GM21717 (cell line): ENCODE data around the gene COMT.

Experiments
- ATAC-seq: cut with Tn5 transposase; IDR thresholded peaks from one replicate; pipeline ENCODE4 v1.9.1; 2021; ENCODE audit warnings: mild to moderate bottlenecking, moderate library complexity; ENCODE audit not compliant: unreplicated experiment

The COMT gene

GRCh38 chr22:19955241-19956128, 13.9 kb downstream of the COMT start:
- no peak for ATAC-seq

GRCh38 chr22:19957445-19957844, 15.9 kb downstream of the COMT start:
- no peak for ATAC-seq

DNA sequence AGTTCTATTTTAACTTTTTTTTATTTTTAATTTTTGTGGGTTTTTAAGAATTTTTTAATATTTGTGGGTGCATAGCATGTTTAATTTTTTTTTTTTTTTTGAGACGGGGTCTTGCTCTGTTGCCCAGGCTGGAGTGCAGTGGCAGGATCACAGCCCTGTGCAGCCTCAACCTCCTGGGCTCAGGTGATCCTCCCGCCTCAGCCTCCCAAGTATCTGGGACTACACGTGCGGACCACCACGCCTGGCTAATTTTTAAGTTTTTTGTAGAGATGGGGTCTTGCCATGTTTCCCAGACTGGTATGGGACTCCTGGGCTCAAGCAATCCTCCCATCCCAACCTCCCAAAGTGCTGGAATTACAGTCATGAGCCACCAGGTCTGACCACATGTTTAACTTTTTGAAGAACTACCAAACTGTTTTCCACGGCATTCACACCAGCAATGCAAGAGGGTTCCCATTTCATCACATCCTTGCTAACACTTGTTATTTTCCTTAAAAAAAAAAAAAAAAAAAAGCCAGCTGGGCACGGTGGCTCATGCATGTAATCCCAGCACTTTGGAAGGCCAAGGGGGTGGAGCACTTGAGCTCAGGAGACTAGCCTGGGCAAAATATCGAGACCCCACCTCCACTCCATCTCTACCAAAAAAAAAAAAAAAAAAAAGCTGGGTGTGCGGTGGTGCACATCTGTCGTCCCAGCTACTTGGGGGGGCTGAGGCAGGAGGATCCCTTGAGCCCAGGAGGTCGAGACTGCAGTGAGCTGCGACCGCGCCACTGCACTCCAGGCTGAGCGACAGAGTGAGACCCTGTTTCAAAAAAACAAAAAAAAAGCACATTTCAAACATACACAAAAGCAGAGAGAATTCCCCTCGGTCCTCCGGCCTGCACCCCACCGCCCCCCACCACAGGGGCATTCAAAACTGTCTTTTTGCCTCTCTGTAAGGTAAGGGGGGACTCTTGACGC, 16.8 kb downstream of the COMT start:
- no peak for ATAC-seq

GRCh38 chr22:19959043-19959586, 17.5 kb downstream of the COMT start:
- ATAC-seq = no peak

GRCh38 chr22:19959587-19960490, 18.3 kb downstream of the COMT start:
- ATAC-seq = no peak

GRCh38 chr22:19960491-19961200, 19.1 kb downstream of the COMT start:
- no peak for ATAC-seq

GRCh38 chr22:19961201-19961580, 19.6 kb downstream of the COMT start:
- no peak for ATAC-seq

DNA sequence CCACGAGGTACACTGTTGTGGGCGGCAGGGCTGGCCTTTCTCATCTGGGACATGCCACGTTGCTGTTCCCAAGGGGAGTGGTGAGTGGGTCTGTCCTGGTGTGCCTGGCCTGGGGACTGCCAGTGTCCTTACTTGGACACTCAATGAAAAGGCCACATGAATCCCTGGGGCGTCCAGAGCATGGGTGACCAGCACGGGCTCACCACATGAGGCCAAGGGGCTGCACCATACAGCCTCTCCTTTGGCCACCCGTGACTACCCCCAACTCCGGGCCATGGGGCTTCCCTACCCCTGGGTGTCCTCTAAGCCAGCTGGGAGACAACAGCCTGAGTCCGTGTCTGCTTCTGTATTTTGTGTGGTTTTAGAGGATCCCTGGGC, 20.3 kb downstream of the COMT start:
- no peak for ATAC-seq

DNA sequence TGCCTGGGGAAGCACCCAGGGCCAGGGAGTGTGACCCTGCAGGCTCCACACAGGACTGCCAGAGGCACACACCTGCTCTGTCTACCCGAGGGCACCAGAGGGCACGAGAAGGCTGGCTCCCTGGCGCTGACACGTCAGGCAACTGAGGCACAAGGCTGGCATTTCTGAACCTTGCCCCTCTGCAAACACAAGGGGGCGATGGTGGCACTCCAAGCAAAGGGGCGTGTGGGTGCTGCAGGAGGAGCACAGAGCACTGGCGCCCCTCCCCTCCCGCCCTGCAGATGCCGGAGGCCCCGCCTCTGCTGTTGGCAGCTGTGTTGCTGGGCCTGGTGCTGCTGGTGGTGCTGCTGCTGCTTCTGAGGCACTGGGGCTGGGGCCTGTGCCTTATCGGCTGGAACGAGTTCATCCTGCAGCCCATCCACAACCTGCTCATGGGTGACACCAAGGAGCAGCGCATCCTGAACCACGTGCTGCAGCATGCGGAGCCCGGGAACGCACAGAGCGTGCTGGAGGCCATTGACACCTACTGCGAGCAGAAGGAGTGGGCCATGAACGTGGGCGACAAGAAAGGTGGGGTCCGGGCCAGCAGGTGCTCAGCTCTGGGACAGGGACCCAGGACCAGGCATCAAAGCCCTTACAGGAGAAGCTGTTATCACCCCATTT, 20.8 kb downstream of the COMT start:
- ATAC-seq = no peak

DNA sequence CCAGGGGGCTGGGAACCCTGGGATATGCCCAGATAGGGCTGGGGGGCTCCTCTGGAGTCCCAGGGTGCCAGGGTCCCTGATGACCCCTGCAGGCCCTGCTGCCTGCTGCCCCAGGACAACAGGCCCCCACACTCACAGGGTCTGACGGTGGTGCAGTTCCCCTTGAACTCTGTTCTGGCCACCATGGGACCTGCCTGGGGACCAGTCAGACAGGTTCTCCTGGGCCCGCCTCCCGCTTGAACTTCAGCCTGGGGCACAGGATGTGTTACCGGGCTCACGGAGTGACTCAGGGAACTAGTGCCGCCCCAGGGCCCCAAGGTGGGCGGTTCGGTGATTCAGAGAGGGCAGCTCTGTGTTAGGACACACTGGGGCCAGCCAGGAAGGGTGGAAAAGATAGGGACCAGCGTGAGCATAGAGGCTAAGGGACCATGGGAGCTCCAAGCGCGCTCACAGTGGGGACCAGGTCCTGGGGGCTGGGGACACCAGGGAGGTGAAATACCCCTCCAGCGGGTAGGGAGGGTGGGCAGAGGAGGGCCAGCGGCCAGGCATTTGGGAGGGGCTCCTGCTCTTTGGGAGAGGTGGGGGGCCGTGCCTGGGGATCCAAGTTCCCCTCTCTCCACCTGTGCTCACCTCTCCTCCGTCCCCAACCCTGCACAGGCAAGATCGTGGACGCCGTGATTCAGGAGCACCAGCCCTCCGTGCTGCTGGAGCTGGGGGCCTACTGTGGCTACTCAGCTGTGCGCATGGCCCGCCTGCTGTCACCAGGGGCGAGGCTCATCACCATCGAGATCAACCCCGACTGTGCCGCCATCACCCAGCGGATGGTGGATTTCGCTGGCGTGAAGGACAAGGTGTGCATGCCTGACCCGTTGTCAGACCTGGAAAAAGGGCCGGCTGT, 21.6 kb downstream of the COMT start:
- no peak for ATAC-seq

- ATAC-seq = no peak
These were observed 22.5 kb downstream of the COMT start for GRCh38 chr22:19963863-19964642.

DNA sequence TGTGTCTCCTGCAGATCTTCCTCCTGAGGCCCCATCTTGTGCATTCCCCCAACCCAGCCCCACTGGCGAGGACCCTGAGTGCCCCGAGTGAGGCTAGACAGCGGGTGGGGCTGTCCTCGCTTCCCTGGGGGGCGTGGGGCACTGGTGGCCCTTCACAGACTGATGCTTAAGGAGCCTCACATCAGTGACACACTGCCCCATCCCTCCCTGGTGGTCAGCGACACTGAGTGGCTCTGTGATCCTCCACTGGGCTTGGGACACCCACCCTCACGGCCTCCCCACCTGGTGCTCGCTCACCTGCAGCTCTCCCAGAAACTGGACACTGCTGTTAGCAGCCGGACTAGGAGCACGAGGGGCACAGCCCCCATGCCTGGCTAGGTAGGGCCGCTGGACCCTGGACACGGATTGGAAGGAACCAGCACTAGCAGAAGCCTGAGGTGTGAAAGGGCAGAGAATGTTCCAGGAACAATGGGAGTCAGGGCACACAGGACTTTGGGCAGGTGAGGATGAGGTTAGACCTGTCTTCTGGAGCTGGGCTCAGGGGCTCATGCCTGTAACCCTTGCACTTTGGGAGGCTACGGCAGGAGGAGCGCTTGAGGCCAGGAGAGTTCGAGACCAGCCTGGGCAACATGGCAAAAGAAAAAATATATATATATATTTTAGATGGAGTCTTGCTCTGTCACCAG, 23.3 kb downstream of the COMT start:
- no peak for ATAC-seq

DNA sequence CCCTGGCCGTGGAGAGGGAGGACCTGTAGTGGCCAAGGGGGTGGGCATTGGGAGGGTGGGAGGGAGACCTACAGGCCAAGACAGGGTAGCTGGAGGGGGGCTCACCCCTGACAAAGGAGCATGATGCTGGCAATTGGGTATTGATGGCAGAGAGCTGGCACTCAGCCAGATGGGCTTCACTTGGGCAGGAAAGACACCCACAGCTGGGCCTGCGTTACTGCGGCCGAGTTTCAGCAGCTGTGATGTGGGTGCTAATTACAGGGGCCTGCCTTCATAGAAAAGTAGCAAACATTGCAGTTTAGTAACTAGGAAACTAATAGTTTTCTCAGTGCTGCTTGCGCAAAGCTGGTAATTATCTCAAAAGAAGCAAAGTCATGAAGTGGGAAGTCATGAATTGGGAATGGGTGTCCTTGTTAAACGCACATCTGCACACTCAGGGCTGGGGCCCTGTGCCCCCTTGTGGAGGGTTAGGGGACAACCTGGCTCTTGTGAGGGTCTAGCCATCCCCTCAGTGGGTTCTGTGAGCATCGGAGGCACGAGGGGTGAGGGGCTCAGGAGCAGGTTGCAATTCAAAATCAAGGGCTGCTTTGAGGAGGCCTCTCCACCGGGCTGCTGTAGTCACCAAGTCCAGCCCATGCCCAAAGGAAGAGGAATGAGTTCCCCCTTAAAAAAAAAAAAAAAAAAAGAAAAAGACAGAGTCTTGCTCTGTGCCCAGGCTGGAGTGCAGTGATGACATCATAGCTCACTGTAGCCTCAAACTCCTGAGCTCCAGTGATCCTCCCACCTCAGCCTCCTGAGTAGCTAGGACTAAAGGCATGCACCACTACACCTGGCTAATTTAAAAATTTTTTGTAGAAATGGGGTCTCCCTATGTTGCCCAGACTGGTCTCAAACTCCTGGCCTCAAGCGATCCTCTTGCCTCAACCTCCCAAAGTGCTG, 24.5 kb downstream of the COMT start:
- no peak for ATAC-seq

- ATAC-seq = no peak
These were observed 25.6 kb downstream of the COMT start for GRCh38 chr22:19966908-19967750.

DNA sequence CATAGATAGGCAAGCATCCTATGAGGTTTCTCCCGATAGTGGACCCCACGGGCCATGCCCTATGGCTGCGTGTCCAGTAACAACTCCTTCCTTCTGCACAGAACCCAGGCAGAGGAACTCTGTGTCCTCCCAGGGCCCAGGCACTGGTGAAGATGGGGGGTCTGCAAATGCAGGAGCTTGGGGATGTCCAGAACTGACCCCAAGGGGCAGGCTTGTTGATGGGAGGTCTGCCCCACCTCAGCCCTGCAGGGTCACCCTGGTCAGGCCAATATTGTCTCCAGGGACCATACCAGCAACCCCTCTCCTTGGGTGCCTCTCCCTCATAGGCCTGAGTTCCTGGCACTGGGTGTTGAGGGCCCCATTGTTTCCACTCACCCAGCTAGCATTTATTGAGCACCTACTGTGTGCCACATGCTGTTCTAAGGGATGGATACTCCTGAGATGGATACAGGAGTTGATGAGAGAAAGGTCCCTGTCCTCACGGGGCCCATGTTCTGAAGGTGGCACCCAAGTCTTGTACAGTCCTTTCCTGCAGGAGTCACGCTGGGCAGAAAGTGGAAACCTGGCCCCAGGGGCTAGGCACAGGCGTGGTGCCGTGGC, 26.4 kb downstream of the COMT start:
- ATAC-seq = no peak
